LNCAP (cell line): ENCODE measurements around the gene FAS.

ENCODE experiments used
- CTCF ChIP-seq: fragments of 450-650 bp; IDR thresholded peaks from 2 replicates; pipeline ENCODE4 v1.5.1; 2017; ENCODE audit warnings: mild to moderate bottlenecking

The FAS gene

DNA sequence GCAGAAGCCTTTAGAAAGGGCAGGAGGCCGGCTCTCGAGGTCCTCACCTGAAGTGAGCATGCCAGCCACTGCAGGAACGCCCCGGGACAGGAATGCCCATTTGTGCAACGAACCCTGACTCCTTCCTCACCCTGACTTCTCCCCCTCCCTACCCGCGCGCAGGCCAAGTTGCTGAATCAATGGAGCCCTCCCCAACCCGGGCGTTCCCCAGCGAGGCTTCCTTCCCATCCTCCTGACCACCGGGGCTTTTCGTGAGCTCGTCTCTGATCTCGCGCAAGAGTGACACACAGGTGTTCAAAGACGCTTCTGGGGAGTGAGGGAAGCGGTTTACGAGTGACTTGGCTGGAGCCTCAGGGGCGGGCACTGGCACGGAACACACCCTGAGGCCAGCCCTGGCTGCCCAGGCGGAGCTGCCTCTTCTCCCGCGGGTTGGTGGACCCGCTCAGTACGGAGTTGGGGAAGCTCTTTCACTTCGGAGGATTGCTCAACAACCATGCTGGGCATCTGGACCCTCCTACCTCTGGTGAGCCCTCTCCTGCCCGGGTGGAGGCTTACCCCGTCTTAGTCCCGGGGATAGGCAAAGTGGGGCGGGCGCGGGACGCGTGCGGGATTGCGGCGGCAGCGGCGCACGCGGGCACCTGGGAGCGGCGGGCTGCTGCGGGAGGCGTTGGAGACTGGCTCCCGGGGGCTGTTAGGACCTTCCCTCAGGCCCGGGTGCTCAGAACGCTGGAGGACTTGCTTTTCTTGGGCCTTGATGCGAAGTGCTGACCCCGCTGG lies at the start of gene FAS:
Gene FAS (plus strand): TSS at position 415 of the 777 bp plus-strand sequence. CDS start 79 bp downstream, at position 494.
- no peak for TF ChIP-seq CTCF

GRCh38 chr10:88941026-88941425 lies 49.6 kb upstream of the FAS start:
- TF ChIP-seq CTCF: no peak

GRCh38 chr10:88943778-88944177 lies 46.8 kb upstream of the FAS start:
- no peak for TF ChIP-seq CTCF

DNA sequence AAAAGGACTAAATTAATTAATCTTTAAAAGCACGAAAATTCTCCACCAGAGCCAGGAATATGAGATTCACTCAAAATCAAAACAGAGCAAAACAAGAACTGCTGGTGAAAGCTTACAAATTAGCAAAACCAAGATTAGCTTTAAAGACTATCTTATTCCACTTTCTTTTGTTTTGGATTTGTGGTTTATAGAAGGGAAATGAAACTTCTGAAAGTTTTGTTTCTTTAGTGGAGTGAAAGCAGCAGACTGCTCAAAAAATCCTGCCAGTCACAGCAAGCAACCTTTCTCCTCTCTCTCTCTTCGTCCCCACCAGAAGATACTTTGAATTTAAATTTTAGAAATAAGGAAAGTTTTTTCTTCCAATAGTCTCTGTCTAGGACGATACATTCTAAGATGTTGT lies 45.8 kb upstream of the FAS start:
- TF ChIP-seq CTCF: no peak

DNA sequence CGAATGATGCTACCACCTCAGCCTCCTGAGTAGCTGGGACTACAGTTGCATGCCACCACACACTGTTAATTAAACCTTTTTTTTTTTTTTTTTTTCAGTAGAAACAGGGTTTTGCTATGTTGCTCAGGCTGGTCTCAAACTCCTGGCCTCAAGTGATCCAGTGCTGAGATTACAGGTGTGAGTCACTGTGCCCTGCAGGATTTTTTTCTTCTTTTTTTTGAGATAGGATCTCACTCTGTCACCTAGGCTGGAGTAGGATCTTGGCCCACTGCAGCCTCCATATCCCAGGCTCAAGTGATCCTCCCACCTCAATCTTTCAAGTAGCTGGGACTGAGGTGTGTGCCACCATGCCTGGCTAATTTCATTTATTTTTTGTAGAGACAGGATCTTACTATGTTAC lies 44.4 kb upstream of the FAS start:
- TF ChIP-seq CTCF: no peak

DNA sequence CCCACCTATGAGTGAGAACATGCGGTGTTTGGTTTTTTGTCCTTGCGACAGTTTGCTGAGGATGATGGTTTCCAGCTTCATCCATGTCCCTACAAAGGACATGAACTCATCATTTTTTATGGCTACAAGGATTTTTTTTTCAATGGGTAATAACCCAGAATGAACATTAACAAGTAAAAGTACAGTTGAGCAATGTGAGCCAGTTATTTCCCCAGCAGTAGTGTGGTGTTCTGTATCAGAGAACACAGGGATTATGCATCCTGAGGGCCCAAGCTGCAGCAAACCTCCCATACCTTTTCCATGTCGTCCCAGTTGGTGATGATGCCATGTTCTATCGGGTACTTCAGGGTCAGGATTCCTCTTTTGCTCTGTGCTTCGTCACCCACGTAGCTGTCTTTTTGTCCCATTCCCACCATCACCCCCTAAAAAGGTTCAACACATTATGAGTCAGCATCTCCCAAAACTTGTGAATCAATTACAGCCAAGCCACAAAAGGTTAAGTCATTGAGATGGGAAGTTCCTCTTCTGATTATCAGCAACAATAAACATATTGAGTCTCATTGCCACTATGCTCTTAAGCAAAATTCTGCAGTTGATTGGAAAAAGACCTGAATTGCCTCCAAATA lies 43.5 kb upstream of the FAS start:
- no peak for TF ChIP-seq CTCF

DNA sequence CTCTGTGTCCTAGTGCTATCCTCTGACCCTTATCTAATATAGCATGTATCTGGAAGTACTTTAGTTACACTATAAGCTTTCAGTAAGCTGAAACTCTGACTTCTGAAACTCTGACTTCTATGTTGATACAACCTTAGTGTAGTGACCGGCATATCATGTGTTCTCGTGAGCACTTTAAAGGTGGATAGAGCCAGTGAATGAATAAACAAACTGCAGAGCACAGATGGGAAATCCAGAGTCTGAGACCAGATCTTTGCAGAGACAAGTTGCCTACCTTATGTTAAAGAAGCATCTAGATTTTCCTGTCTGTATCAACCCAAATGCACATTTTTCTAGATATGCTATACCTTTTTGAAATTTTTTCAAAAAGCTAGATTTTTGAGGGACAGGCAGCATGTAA lies 41.5 kb upstream of the FAS start:
- TF ChIP-seq CTCF: no peak
